Liver (tissue), 9 donors: ENCODE measurements around the gene HIPK2. TPM values are rescaled to one million over a fixed set of nuclear protein-coding genes. Genes with fewer than 3 reads are reported as not detected.
"Not testable (repeated sequence)": the region's sequence is repeated elsewhere in the genome, so short reads cannot be mapped to it uniquely, and the experiment has no call there.

ENCODE experiments used
- DNase-seq: peaks from one replicate; pipeline ENCODE4 v3.0.0-alpha.2; 2017; ENCODE audit warnings: low spot score
- H3K27ac ChIP-seq, 2 donors: one replicate each; pipeline ENCODE4 v1.7.0; 2013; ENCODE audit warnings: inconsistent platforms in 2 of 2, low read length in 2 of 2, control low read depth in 1 of 2, low read depth in 1 of 2, mild to moderate bottlenecking in 1 of 2
- H3K27me3 ChIP-seq, 4 donors: one replicate each; pipeline versions ENCODE4 v1.6.1 to v1.7.0; 2013; ENCODE audit warnings: low read length in 3 of 4, inconsistent platforms in 1 of 4, mild to moderate bottlenecking in 1 of 4, moderate library complexity in 1 of 4; ENCODE audit not compliant: control insufficient read depth in 4 of 4, insufficient read depth in 4 of 4
- H3K36me3 ChIP-seq, 4 donors: one replicate each; pipeline versions ENCODE4 v1.6.1 to v1.7.0; 2013; ENCODE audit warnings: low read length in 3 of 4, mild to moderate bottlenecking in 3 of 4, low read depth in 1 of 4, moderate library complexity in 1 of 4; ENCODE audit not compliant: control insufficient read depth in 4 of 4, insufficient read depth in 3 of 4
- H3K4me1 ChIP-seq, 4 donors: one replicate each; pipeline versions ENCODE4 v1.6.1 to v1.7.0; 2013; ENCODE audit warnings: low read length in 3 of 4, mild to moderate bottlenecking in 3 of 4, moderate library complexity in 1 of 4; ENCODE audit not compliant: control insufficient read depth in 4 of 4, insufficient read depth in 4 of 4
- H3K4me3 ChIP-seq, 3 donors: one replicate each; pipeline versions ENCODE4 v1.6.1 to v1.7.0; 2013; ENCODE audit warnings: low read length in 3 of 3, control low read depth in 1 of 3, low read depth in 1 of 3, mild to moderate bottlenecking in 1 of 3
- H3K9ac ChIP-seq, 2 donors: one replicate each; pipeline ENCODE4 v1.7.0; 2013; ENCODE audit warnings: low read length in 2 of 2, mild to moderate bottlenecking in 2 of 2, moderate library complexity in 2 of 2, control low read depth in 1 of 2, low read depth in 1 of 2
- H3K9me3 ChIP-seq, 4 donors: one replicate each; pipeline versions ENCODE4 v1.6.1 to v1.7.0; 2013; ENCODE audit warnings: low read length in 3 of 4; ENCODE audit not compliant: control insufficient read depth in 4 of 4
- EGR1 ChIP-seq, 2 donors: IDR thresholded peaks; 2 replicates each; pipeline ENCODE4 v1.6.1; 2016 to 2018; ENCODE audit warnings: antibody characterized with exemption in 2 of 2, low read depth in 2 of 2
- FOXA1 ChIP-seq: IDR thresholded peaks from 2 replicates; pipeline ENCODE4 v1.6.1; 2016; ENCODE audit warnings: antibody characterized with exemption
- FOXA2 ChIP-seq: IDR thresholded peaks from 2 replicates; pipeline ENCODE4 v1.6.1; 2016; ENCODE audit warnings: antibody characterized with exemption
- GABPA ChIP-seq, 2 donors: IDR thresholded peaks in 1 of 2; conservative IDR thresholded peaks in 1 of 2; 2 replicates each; pipeline ENCODE4 v1.6.1; 2016; ENCODE audit warnings: antibody characterized with exemption in 2 of 2, mild to moderate bottlenecking in 1 of 2, moderate library complexity in 1 of 2
- HNF4A ChIP-seq, 2 donors: conservative IDR thresholded peaks; 2 replicates each; pipeline ENCODE4 v1.6.1; 2016; ENCODE audit warnings: antibody characterized with exemption in 2 of 2, mild to moderate bottlenecking in 2 of 2
- HNF4G ChIP-seq: IDR thresholded peaks from 2 replicates; pipeline ENCODE4 v1.6.1; 2016; ENCODE audit warnings: antibody characterized with exemption
- JUND ChIP-seq, 2 donors: IDR thresholded peaks; 2 replicates each; pipeline ENCODE4 v1.6.1; 2016; ENCODE audit warnings: antibody characterized with exemption in 2 of 2
- NR2F2 ChIP-seq: IDR thresholded peaks from 2 replicates; pipeline ENCODE4 v1.6.1; 2016; ENCODE audit warnings: antibody characterized with exemption
- RAD21 ChIP-seq, 2 donors: IDR thresholded peaks; 2 replicates each; pipeline ENCODE4 v1.6.1; 2016; ENCODE audit warnings: antibody characterized with exemption in 2 of 2, mild to moderate bottlenecking in 2 of 2
- RXRA ChIP-seq, 2 donors: IDR thresholded peaks; 2 replicates each; pipeline ENCODE4 v1.6.1; 2017 to 2018; ENCODE audit warnings: antibody characterized with exemption in 2 of 2, mild to moderate bottlenecking in 1 of 2
- SP1 ChIP-seq: IDR thresholded peaks from 2 replicates; pipeline ENCODE4 v1.6.1; 2018; ENCODE audit warnings: antibody characterized with exemption, mild to moderate bottlenecking
- TAF1 ChIP-seq: conservative IDR thresholded peaks from 2 replicates; pipeline ENCODE4 v1.6.1; 2016; ENCODE audit warnings: antibody characterized with exemption, mild to moderate bottlenecking
- YY1 ChIP-seq: IDR thresholded peaks from 2 replicates; pipeline ENCODE4 v1.6.1; 2016; ENCODE audit warnings: antibody characterized with exemption, mild to moderate bottlenecking
- WGBS: extraction: QIAGEN DNeasy Blood & Tissue Kit; methylation state at CpG from one replicate; pipeline ENCODE4 v1.1.7; 2013; 5-methylcytosine and 5-hydroxymethylcytosine counted together
- polyA plus RNA-seq, 2 donors: library from polyadenylated mRNA; stranded (reverse) in 1 of 2; unstranded in 1 of 2; fragments of 200-250 nt in 1 of 2; fragments of >200 nt in 1 of 2; fragmentation: Nextera tagmentation in 1 of 2; extraction: Ambion mirVana in 1 of 2; gene quantifications; one replicate each; pipeline versions ENCODE4 v1.2.1 to v1.2.3, GENCODE V29; 2013 to 2015
- total RNA-seq, 2 donors: library from RNA; depleted of rRNA; stranded (reverse); fragments of >200 nt; gene quantifications; one replicate each; pipeline ENCODE4 v1.2.3, GENCODE V29; 2014
- TF ChIP-seq, protein P1 (sequence below): IDR thresholded peaks from 2 replicates; pipeline ENCODE4 v1.6.1; 2016; ENCODE audit warnings: antibody characterized with exemption
- TF ChIP-seq, protein P2 (sequence below): IDR thresholded peaks from 2 replicates; pipeline ENCODE4 v1.6.1; 2016; ENCODE audit warnings: antibody characterized with exemption
- TF ChIP-seq, protein P3 (sequence below): IDR thresholded peaks from 2 replicates; pipeline ENCODE4 v1.6.1; 2016; ENCODE audit warnings: antibody characterized with exemption, mild to moderate bottlenecking
- TF ChIP-seq, protein P4 (sequence below): IDR thresholded peaks from 2 replicates; pipeline ENCODE4 v1.6.1; 2016; ENCODE audit warnings: antibody characterized with exemption
- TF ChIP-seq, protein P5 (sequence below): fragments of 150-350 bp; IDR thresholded peaks from 2 replicates; pipeline ENCODE4 v1.5.1; 2017; ENCODE audit warnings: improper control_type of control experiment, low read depth, low read length; ENCODE audit not compliant: missing input control
- donor health status: healthy.
- donor health status: healthy.
- donor health status: healthy.
- donor health status: healthy.
- donor health status: healthy.

Gene HIPK2
- total and polyA plus RNA-seq, 4 donors: 13.1 to 48.8 (median 16.6) TPM

DNA sequence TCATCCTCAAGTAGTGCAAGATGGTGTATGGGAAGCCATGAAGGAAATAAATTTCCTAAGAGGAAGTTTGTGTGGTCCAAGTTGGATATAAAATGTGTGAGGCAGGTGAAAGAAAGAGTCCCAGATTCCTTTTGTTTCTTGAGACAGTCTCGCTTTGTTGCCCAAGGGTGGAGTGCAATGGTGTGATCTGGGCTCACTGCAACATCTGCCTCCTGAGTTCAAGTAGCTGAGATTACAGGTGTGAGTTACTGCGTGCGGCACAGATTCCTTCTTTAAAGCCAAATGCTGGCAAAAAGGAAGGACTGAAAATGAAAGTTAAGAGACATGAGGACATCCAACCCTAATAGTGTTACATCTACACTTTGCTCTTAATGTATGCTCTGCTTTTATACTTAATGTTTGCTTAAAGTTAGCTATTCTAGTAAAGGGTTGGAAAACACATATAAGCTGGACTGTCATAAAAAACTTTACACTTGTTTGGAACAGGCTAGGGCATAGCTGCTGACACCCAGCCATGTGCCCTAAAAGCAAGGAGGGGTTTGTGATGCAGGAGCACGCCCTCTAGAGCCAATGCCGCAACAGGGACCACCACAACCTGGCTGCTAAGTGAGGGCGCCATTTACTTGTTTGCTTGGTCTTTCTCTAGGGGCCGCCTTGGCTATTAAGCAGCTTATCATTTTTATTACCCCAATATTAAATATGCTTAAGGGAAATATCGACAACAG is 219.8 kb downstream of the HIPK2 start:
- Histone ChIP-seq H3K36me3 (no peaks in the 10 kb centered on the region), H3K9ac (no peak overlapping the region), H3K27me3 (no peaks in the 10 kb centered on the region), H3K27ac (no peak overlapping the region), H3K4me3 (no peak overlapping the region), H3K4me1 (no peaks in the 10 kb centered on the region), H3K9me3 (no peaks in the 10 kb centered on the region)
- no peak for TF ChIP-seq RXRA (IDR thresholded peaks at IDR 0.05)
- TF ChIP-seq EGR1 (IDR thresholded peaks at IDR 0.05; ENCODE audit: low read depth in 2 of 2): no peak
- TF ChIP-seq GABPA (IDR thresholded peaks at IDR 0.05 in 1 of 2, conservative IDR thresholded peaks at IDR 0.05 in 1 of 2): no peak
- no peak for TF ChIP-seq NR2F2
- TF ChIP-seq, protein P1, sequence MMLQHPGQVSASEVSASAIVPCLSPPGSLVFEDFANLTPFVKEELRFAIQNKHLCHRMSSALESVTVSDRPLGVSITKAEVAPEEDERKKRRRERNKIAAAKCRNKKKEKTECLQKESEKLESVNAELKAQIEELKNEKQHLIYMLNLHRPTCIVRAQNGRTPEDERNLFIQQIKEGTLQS: no peak
- TF ChIP-seq YY1: no peak
- TF ChIP-seq, protein P2, sequence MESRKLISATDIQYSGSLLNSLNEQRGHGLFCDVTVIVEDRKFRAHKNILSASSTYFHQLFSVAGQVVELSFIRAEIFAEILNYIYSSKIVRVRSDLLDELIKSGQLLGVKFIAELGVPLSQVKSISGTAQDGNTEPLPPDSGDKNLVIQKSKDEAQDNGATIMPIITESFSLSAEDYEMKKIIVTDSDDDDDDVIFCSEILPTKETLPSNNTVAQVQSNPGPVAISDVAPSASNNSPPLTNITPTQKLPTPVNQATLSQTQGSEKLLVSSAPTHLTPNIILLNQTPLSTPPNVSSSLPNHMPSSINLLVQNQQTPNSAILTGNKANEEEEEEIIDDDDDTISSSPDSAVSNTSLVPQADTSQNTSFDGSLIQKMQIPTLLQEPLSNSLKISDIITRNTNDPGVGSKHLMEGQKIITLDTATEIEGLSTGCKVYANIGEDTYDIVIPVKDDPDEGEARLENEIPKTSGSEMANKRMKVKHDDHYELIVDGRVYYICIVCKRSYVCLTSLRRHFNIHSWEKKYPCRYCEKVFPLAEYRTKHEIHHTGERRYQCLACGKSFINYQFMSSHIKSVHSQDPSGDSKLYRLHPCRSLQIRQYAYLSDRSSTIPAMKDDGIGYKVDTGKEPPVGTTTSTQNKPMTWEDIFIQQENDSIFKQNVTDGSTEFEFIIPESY: no peak
- TF ChIP-seq, protein P3, sequence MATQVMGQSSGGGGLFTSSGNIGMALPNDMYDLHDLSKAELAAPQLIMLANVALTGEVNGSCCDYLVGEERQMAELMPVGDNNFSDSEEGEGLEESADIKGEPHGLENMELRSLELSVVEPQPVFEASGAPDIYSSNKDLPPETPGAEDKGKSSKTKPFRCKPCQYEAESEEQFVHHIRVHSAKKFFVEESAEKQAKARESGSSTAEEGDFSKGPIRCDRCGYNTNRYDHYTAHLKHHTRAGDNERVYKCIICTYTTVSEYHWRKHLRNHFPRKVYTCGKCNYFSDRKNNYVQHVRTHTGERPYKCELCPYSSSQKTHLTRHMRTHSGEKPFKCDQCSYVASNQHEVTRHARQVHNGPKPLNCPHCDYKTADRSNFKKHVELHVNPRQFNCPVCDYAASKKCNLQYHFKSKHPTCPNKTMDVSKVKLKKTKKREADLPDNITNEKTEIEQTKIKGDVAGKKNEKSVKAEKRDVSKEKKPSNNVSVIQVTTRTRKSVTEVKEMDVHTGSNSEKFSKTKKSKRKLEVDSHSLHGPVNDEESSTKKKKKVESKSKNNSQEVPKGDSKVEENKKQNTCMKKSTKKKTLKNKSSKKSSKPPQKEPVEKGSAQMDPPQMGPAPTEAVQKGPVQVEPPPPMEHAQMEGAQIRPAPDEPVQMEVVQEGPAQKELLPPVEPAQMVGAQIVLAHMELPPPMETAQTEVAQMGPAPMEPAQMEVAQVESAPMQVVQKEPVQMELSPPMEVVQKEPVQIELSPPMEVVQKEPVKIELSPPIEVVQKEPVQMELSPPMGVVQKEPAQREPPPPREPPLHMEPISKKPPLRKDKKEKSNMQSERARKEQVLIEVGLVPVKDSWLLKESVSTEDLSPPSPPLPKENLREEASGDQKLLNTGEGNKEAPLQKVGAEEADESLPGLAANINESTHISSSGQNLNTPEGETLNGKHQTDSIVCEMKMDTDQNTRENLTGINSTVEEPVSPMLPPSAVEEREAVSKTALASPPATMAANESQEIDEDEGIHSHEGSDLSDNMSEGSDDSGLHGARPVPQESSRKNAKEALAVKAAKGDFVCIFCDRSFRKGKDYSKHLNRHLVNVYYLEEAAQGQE: no peak
- TF ChIP-seq HNF4G: no peak
- no peak for TF ChIP-seq JUND (IDR thresholded peaks at IDR 0.05)
- TF ChIP-seq FOXA1: no peak
- TF ChIP-seq, protein P4, sequence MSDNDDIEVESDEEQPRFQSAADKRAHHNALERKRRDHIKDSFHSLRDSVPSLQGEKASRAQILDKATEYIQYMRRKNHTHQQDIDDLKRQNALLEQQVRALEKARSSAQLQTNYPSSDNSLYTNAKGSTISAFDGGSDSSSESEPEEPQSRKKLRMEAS: no peak
- no peak for TF ChIP-seq HNF4A (conservative IDR thresholded peaks at IDR 0.05)
- TF ChIP-seq FOXA2: no peak
- TF ChIP-seq RAD21 (IDR thresholded peaks at IDR 0.05): no peak
- TF ChIP-seq, protein P5, sequence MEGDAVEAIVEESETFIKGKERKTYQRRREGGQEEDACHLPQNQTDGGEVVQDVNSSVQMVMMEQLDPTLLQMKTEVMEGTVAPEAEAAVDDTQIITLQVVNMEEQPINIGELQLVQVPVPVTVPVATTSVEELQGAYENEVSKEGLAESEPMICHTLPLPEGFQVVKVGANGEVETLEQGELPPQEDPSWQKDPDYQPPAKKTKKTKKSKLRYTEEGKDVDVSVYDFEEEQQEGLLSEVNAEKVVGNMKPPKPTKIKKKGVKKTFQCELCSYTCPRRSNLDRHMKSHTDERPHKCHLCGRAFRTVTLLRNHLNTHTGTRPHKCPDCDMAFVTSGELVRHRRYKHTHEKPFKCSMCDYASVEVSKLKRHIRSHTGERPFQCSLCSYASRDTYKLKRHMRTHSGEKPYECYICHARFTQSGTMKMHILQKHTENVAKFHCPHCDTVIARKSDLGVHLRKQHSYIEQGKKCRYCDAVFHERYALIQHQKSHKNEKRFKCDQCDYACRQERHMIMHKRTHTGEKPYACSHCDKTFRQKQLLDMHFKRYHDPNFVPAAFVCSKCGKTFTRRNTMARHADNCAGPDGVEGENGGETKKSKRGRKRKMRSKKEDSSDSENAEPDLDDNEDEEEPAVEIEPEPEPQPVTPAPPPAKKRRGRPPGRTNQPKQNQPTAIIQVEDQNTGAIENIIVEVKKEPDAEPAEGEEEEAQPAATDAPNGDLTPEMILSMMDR: no peak
- TF ChIP-seq TAF1: no peak
- no peak for TF ChIP-seq SP1
- WGBS: 70% methylated on average over 8 of the region's 8 CpGs
- no peak for DNase-seq

DNA sequence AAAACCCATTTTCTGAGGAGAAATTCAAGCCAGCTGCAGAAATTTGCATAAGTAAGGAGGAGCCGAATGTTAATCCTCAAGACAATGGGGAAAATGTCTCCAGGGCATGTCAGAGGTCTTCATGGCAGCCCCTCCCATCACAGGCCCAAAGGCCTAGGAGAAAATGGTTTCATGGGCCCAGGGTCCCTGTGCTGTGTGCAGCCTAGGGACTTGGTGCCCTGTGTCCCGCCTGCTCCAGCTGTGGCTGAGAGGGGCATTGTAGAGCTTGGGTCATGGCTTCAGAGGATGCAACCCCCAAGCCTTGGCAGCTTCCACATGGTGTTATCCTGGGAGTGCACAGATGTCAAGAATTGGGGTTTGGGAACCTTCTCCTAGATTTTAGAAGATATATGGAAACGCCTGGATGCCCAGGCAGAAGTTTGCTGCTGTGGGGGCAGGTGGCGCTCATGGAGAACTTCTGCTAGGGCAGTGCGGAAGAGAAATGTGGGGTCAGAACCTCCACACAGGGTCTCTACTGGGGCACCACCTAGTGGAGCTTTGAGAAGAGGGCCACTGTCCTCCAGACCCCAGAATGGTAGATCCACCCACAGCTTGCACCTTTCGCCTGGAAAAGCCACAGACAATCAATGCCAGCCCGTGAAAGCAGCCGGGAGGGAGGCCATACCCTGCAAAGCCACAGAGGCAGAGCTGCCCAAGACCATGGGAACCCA is 223.7 kb downstream of the HIPK2 start:
- not testable (repeated sequence) for H3K27me3 ChIP-seq, H3K4me1 ChIP-seq, H3K9me3 ChIP-seq, DNase-seq, H3K9ac ChIP-seq, H3K36me3 ChIP-seq, H3K27ac ChIP-seq, H3K4me3 ChIP-seq
- 95% methylated on average over 8 of the region's 8 CpGs for WGBS
